Activated T-helper 17 cell treated with anti-CD3 and anti-CD28 coated beads, Interleukin-2, amount 50 U/mL, for 72 hours (primary cell): ENCODE results near the gene MAPK8. TPM values are rescaled to one million over a fixed set of nuclear protein-coding genes. Genes with fewer than 3 reads are reported as not detected.
"Not testable (repeated sequence)": the region's sequence is repeated elsewhere in the genome, so short reads cannot be mapped to it uniquely, and the experiment has no call there.

Experiments used
- ATAC-seq: fragments of 150-1000 bp; cut with Tn5 transposase; replicated peaks from 2 replicates; pipeline ENCODE4 v1.10.0; 2021; ENCODE audit warnings: mild to moderate bottlenecking, moderate library complexity
- H3K27ac Mint-ChIP-seq: one replicate; pipeline ENCODE4 v1.8.0; 2022; ENCODE audit warnings: mixed read lengths
- H3K27me3 Mint-ChIP-seq: one replicate; pipeline ENCODE4 v1.8.0; 2022; ENCODE audit warnings: mixed read lengths
- H3K36me3 Mint-ChIP-seq: one replicate; pipeline ENCODE4 v1.8.0; 2022; ENCODE audit warnings: low read depth, mild to moderate bottlenecking, mixed read lengths
- H3K4me1 Mint-ChIP-seq: one replicate; pipeline ENCODE4 v1.8.0; 2022; ENCODE audit warnings: mixed read lengths
- H3K4me3 Mint-ChIP-seq: one replicate; pipeline ENCODE4 v1.8.0; 2022; ENCODE audit warnings: mild to moderate bottlenecking, mixed read lengths
- H3K9me3 Mint-ChIP-seq: one replicate; pipeline ENCODE4 v1.8.0; 2022; ENCODE audit warnings: mixed read lengths
- total RNA-seq, 2 donors: library from RNA; stranded (reverse); gene quantifications; one replicate each; pipeline ENCODE4 v1.2.3, GENCODE V29; 2022

MAPK8 gene
- total RNA-seq = 10 to 100 TPM; 36.4 to 41.7 TPM

DNA sequence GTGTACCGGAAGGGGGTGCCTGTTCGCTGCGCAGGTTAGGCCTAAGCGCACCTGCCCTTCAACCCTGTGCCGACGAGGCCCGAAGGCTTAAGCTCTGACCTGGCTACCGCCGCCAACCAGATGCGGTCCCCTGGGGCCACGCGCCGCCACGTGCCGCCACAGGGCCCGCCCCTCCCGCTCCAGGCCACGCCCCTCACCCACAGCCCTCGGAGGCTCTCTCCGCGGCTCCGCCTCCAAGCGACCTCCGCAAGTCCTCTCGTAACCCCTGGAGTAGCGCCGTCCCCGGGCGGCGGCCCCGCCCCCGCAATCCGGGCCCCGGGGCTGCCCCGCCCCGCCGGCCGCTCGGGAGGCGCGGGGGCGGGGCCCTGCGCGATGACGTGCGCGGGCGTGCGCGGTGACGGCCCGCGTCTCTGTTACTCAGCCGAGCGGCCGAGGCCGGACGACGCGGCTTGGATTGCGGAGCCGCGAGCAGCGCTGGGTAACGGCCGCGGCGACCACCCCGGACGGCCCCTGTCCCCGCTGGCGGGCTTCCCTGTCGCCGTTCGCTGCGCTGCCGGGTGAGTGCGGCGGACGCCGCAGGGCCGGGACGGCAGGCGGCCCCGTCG is at the start of gene MAPK8:
Gene MAPK8 (plus strand): TSS at position 413 of the 605 bp plus-strand sequence. CDS start 94,984 bp downstream, outside the sequence.
- H3K9me3 Mint-ChIP-seq = no peaks in the 10 kb centered on the region
- ATAC-seq = peak; percentile 82
- H3K4me3 Mint-ChIP-seq = peak within 1 kb of the TSS; percentile 77
- peaks cover 18% of the 10 kb centered on the region for H3K4me1 Mint-ChIP-seq
- no peaks in the 10 kb centered on the region for H3K36me3 Mint-ChIP-seq
- H3K27me3 Mint-ChIP-seq = no peaks in the 10 kb centered on the region
- peak within 1 kb of the TSS; percentile 81 for H3K27ac Mint-ChIP-seq

DNA sequence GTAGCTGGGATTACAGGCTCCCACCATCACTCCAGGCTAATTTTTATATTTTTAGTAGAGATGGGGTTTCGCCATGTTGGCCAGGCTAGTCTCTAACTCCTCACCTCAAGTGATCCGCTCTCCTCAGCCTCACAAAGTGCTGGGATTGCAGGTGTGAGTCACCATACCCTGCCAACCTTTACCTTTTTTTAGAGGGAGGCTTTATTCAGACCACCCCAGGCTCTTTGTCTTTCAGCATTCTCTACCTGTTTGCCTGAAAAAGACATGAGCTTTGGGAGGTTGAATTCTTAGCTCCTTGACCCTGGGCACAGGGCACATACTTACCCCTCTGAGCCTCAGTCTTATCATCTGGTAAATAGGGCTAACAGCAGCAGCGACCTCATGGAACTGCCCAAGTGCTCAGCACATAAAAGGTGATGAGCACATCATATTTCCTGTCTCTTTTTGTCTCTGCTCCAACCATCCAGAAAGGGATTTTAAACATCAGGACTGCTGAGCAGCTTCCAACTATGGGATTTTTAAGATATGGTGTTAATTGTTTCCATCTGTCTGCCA is 49.0 kb upstream of the MAPK8 start:
- ATAC-seq = no peak
- H3K4me3 Mint-ChIP-seq = no peak overlapping the region

DNA sequence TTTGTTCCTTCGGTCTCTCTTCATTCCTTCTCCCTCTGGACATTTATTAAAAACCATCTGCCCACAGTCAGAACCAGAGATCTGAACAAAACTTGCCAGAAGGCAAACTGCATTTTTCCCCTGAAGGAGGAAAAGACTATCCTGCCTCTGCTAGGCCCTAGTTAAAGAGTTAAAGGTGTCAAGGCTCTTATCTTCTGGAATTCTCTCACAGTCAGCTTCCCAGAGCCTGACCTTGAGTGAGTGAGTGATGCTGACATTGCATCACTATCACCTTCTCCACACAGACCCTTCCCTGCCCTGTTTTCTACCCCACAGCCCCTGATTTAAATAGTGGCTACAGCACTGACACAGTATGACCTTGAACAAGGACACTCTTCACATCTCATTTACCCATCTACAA is 48.4 kb upstream of the MAPK8 start:
- Mint-ChIP-seq H3K4me1 (no peaks in the 10 kb centered on the region), H3K9me3 (no peaks in the 10 kb centered on the region), H3K27ac (no peak overlapping the region), H3K4me3 (no peak overlapping the region), H3K27me3 (peaks cover 25% of the 10 kb centered on the region), H3K36me3 (no peaks in the 10 kb centered on the region)
- no peak for ATAC-seq

More for the DNA sequence above, 49.0 kb upstream of the MAPK8 start:
- H3K27ac Mint-ChIP-seq = no peak overlapping the region
- H3K36me3 Mint-ChIP-seq = no peaks in the 10 kb centered on the region
- H3K4me1 Mint-ChIP-seq = no peaks in the 10 kb centered on the region
- H3K9me3 Mint-ChIP-seq = no peaks in the 10 kb centered on the region
- peaks cover 24% of the 10 kb centered on the region for H3K27me3 Mint-ChIP-seq

DNA sequence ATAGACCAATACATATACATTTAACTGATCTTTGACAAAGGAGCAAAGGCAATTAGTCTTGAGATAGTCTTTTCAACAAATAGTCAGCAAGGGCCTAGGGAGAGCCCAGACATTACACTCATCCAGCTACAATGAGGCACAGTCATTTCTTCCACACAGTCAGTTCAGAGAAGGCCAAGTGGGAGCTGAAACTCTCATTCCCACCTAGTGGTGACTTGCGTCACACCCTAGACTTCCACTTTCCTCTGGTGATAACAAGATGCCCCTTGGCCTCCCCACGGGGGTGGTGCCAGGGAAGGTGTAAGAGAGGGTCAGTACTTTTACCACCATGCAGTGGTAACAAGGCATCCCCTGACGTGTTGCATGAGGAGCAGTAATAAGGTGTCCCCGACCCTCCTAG is 39.9 kb upstream of the MAPK8 start:
- peaks cover 10% of the 10 kb centered on the region for H3K27me3 Mint-ChIP-seq
- no peaks in the 10 kb centered on the region for H3K36me3 Mint-ChIP-seq
- H3K27ac Mint-ChIP-seq = no peak overlapping the region
- no peaks in the 10 kb centered on the region for H3K9me3 Mint-ChIP-seq
- ATAC-seq = peak; percentile 89
- H3K4me1 Mint-ChIP-seq = no peaks in the 10 kb centered on the region
- H3K4me3 Mint-ChIP-seq = no peak overlapping the region

DNA sequence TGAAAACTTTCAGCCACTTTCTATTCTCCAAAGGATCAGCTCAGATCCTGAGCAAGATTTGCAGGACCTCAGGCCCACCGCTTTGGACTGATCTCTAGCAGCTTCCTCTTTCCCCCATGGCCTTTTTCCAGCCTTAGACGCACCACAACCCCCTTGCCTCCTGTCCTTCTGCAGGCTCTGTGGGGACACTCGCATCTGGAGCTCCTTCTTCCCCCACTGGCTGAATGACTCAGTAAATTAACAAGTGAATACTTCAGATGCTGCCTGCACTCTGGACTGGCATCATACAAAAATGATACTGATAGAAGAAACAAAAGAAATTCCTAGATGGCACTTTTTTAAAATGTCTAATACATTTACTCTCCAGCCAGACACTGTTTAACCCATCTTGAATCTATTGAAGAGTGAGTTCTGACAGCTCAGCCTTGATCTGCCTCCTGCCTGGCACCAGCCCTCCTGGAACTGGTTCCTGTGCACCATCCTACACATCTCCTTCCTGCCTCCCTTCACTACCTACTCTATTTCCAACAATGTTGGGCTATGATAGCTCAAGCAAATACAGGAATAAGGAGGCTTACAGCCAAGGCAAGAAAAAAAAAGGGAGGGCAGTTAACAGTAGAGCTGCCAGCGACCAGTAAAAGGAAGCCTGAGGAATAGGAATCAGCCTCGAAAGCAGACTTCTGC is 35.3 kb upstream of the MAPK8 start:
- Mint-ChIP-seq H3K36me3 (no peaks in the 10 kb centered on the region), H3K9me3 (no peaks in the 10 kb centered on the region), H3K27me3 (peaks cover 7% of the 10 kb centered on the region), H3K27ac (no peak overlapping the region), H3K4me1 (no peaks in the 10 kb centered on the region), H3K4me3 (no peak overlapping the region)
- no peak for ATAC-seq

DNA sequence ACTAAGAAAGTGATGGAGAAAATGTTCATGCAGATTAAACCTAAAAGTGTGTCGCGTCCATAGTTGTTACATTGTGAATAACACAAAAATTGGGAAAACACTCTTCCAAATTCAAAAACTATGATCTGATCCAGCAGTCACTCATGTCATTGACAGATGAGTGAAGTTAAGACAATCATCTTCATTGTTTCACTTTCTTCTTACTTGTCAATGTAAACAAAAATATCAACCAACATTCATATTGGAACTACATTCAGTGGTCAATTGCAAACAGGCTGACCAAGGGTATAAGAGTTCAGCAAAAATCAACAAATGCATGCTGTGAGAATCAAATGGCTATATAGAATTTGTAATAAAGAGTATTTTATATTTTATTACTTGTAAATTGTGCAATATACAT is 33.8 kb upstream of the MAPK8 start:
- H3K4me3 Mint-ChIP-seq = no peak overlapping the region

DNA sequence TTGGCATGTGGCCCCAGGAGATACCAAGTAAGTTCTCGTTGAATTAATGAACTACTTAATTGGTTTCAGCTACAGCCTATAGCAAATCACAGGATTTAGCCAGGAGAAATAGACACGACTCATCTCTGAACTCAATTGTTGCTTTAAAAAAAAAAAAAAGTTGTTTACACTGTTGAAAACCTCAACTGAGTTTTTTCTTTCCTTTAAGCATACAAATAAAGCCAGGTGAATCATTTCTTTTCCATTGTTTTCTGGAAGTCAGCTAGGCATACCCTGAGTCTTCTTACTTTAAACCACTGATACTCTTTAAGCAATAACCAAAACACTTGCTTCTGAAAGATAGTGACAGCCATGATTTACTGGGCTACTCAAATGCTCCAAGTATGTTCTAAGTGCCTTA is 32.7 kb upstream of the MAPK8 start:
- no peak overlapping the region for H3K4me3 Mint-ChIP-seq
- H3K27ac Mint-ChIP-seq = no peak overlapping the region
- H3K36me3 Mint-ChIP-seq = no peaks in the 10 kb centered on the region
- ATAC-seq = no peak
- no peaks in the 10 kb centered on the region for H3K4me1 Mint-ChIP-seq
- H3K27me3 Mint-ChIP-seq = peaks cover 17% of the 10 kb centered on the region
- no peaks in the 10 kb centered on the region for H3K9me3 Mint-ChIP-seq

More for the DNA sequence above, 33.8 kb upstream of the MAPK8 start:
- Mint-ChIP-seq H3K27ac (no peak overlapping the region), H3K36me3 (no peaks in the 10 kb centered on the region), H3K4me1 (no peaks in the 10 kb centered on the region), H3K27me3 (peaks cover 7% of the 10 kb centered on the region), H3K9me3 (no peaks in the 10 kb centered on the region)
- ATAC-seq = no peak

DNA sequence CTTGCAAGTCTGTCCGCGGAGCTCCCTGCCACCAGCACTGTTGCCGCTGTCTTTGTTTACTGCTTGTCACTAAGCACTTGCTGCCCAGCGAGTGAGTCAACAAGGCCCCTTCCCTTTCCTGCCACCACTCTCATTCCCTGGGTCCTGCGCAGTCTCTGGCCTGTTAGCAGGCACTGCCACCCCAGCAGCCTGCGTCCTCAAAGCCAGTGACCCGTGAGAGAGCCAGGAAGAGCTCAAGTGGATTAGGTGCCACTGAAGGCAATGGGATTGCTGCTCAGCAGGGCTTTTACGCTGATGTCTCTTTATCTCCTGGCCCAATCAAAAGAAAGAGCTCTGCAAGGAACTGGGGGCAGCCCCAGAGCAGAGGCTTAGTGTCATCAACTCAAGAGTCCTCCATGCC is 31.8 kb upstream of the MAPK8 start, which contains the start of gene FRMPD2:
Gene FRMPD2 (minus strand): TSS at position 61 of the 400 bp plus-strand sequence. CDS start 129 bp downstream, outside the sequence.
- Mint-ChIP-seq H3K36me3 (no peaks in the 10 kb centered on the region), H3K9me3 (no peaks in the 10 kb centered on the region), H3K27ac (no peak within 1 kb of the TSS), H3K27me3 (peaks cover 19% of the 10 kb centered on the region), H3K4me1 (no peaks in the 10 kb centered on the region), H3K4me3 (no peak within 1 kb of the TSS)
- ATAC-seq = no peak

DNA sequence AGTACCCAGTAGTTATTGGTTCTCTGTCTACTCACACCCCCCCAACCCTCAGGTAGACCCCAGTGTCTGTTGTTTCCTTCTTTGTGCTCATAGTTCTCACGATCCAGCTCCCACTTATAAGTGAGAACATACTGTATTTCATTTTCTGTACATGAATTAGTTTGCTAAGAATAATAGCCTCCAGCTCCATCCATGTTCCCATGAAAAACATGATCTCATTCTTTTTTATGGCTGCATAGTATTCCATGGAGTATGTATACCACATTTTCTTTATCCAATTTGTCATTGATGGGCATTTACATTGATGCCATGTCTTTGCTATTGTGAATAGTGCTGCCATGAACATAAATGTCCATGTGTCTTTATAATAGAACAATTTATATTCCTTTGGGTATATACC is 29.4 kb upstream of the MAPK8 start:
- peaks cover 20% of the 10 kb centered on the region for H3K27me3 Mint-ChIP-seq
- no peaks in the 10 kb centered on the region for H3K36me3 Mint-ChIP-seq
- H3K4me3 Mint-ChIP-seq = no peak overlapping the region
- ATAC-seq = no peak
- H3K27ac Mint-ChIP-seq = no peak overlapping the region
- no peaks in the 10 kb centered on the region for H3K4me1 Mint-ChIP-seq
- H3K9me3 Mint-ChIP-seq = no peaks in the 10 kb centered on the region

DNA sequence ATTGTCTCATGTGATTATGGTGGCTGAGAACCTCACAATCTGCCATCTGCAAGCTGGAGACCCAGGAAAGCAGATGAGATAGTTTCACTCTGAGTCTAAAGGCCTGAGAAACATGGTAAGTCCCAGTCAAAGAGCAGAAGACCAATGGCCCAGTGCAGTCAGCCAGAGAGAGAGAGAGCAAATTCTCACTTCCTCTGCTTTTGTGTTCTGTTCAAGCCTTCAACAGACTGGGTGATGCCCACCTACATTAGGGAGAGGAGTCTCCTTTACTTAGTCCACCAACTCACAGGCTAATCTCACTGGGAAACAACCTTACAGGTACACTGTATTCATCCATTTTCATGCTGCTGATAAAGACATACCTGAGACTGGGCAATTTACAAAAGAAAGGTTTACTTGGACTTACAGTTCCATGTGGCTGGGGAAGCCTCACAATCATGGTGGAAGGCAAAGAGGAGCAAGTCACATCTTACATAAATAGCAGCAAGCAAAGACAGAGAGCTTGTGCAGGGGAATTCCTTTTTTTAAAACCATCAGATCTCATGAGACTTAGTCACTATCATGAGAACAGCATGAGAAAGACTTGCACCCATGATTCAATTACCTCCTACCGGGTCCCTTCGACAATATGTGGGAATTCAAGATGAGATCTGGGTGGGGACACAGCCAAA is 27.3 kb upstream of the MAPK8 start:
- no peaks in the 10 kb centered on the region for H3K4me1 Mint-ChIP-seq
- no peak for ATAC-seq
- H3K27ac Mint-ChIP-seq = no peak overlapping the region
- no peaks in the 10 kb centered on the region for H3K36me3 Mint-ChIP-seq
- no peak overlapping the region for H3K4me3 Mint-ChIP-seq
- H3K9me3 Mint-ChIP-seq = no peaks in the 10 kb centered on the region
- peaks cover 25% of the 10 kb centered on the region for H3K27me3 Mint-ChIP-seq

DNA sequence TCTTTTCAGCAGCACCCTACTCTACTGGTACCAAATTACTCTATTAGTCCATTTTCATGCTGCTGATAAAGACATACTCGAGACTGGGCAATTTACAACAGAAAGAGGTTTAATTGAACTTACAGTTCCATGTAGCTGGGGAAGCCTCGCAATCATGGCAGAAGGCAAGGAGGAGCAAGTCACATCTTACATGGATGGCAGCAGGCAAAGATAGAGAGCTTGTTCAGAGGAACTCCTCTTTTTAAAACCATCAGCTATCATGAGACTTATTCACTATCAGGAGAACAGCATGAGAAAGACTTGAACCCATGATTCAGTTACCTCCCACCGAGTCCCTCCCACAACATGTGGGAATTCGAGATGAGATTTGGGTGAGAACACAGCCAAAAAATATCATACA is 24.8 kb upstream of the MAPK8 start:
- not testable (repeated sequence) for H3K27ac Mint-ChIP-seq, ATAC-seq, H3K4me1 Mint-ChIP-seq, H3K9me3 Mint-ChIP-seq, H3K36me3 Mint-ChIP-seq, H3K4me3 Mint-ChIP-seq
- H3K27me3 Mint-ChIP-seq = peaks cover 45% of the 10 kb centered on the region

DNA sequence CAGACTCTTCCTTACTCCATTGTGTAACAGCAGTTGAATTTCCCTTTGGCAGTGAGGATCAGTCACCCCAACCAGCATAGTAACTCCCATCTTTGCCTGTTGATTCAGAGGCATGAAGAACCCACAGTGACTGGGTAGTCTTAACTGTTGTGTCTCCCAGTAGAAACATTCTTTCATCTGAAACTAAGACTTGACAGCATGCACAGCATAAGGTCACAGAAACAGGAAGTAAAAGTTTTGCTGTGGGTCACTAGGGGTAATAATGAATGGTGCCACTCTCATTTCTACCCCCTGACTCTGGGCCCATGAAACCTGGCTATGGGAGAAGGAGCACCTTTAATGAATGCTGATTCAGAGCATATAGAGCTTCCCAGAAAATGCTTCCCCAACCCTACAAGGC is 23.6 kb upstream of the MAPK8 start:
- Mint-ChIP-seq H3K27me3 (peaks cover 48% of the 10 kb centered on the region), H3K9me3 (no peaks in the 10 kb centered on the region), H3K4me3 (no peak overlapping the region), H3K36me3 (no peaks in the 10 kb centered on the region), H3K4me1 (peaks cover 4% of the 10 kb centered on the region), H3K27ac (no peak overlapping the region)
- ATAC-seq = no peak

DNA sequence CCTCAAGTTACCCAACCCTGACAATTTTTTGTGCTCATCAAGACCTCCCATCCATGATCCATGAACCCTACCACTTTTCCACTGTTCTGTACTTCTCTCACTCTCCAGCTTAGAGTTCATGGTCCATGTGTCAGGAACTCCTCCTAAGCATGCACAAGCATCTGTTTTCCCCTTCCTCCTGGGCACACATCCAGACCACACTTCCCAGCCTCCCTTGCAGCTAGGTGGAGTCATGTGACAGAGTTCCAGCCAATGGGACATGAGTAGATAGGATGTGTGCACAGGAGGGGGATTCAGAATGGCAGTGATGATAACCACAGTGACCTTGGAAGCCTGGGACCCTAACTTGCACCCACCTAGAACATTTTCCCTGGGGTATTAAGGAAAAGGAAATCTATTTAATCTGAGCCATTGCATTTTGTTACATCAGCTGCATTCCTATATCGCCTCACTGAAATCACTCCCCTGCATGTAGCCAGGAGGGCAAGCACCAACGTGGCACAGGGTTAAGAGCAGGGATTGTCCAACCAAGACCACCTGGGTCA is 22.4 kb upstream of the MAPK8 start:
- Mint-ChIP-seq H3K9me3 (no peaks in the 10 kb centered on the region), H3K27me3 (peaks cover 39% of the 10 kb centered on the region), H3K27ac (no peak overlapping the region), H3K4me3 (no peak overlapping the region), H3K36me3 (no peaks in the 10 kb centered on the region), H3K4me1 (peaks cover 4% of the 10 kb centered on the region)
- ATAC-seq = no peak

DNA sequence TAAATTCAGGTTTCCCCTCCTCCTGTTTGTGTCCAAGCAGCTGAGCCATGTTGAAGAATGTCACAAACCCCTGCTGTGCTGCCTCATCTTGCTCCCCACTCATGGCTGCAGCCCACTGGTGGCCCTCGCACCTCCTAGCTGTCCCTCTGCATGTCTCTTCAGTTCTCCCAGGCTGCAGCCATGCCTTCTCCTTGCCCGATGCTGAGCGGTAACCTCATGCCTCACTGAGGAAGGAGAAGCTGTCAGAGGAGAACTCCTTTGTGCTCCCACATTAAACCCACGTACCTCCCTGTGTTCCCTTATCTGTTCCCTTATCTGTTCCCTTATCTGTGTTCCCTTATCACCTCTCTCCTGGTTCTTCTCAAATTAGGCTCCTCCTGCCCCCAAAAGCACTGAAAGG is 21.7 kb upstream of the MAPK8 start:
- no peak overlapping the region for H3K4me3 Mint-ChIP-seq
- peaks cover 35% of the 10 kb centered on the region for H3K27me3 Mint-ChIP-seq
- H3K36me3 Mint-ChIP-seq = no peaks in the 10 kb centered on the region
- H3K9me3 Mint-ChIP-seq = no peaks in the 10 kb centered on the region
- H3K4me1 Mint-ChIP-seq = peaks cover 4% of the 10 kb centered on the region
- ATAC-seq = no peak
- no peak overlapping the region for H3K27ac Mint-ChIP-seq
